T-helper 2 cell (primary cell): ENCODE results near the gene IFT122.
A peak's percentile ranks its signal among the peaks of the same experiment; 100 is the strongest.
"Not testable (repeated sequence)": the region's sequence is repeated elsewhere in the genome, so short reads cannot be mapped to it uniquely, and the experiment has no call there.

Experiments used
- DNase-seq, 5 experiments: peaks; one replicate each; pipeline versions ENCODE4 v3.0.0 to v3.0.0-alpha.2; 2012 to 2022

The IFT122 gene

DNA sequence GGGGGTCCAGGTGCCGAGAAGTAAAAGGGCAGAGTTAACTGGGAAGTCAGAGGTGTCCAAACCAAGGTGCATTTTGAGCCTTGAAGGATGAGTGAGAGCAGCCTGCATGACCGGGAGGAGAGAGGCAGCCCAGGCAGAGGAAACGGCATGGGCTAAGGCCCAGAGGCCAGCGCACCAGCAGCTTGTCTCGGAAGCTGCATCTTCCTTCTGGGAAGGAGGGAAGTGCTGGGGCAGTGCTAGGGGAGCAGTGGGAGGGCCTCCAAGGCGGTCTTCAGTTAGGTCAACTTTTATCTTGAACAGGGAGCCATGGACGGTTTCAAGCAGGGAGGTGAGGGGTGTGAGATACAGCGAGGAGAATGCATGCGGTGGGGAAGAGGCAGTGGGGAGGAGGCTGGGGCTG is 104.0 kb downstream of the IFT122 start:
- no peak for DNase-seq

DNA sequence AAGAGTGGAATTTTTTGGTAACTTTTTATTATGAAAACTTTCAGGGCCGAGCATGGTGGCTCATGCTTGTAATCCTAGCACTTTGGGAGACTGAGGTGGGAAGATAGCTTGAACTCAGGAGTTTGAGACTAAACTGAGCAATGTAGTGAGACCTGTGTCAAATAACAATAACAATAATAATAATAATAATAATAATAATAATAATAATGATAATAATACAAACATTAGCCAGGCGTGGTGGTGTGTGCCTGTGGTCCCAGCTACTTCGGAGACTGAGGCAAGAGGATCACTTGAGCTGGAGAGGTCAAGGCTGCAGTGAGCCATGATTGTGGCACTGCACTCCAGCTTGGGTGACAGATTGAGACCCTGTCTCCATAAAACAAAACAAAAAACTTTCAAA is 105.9 kb downstream of the IFT122 start:
- DNase-seq = not testable (repeated sequence)

DNA sequence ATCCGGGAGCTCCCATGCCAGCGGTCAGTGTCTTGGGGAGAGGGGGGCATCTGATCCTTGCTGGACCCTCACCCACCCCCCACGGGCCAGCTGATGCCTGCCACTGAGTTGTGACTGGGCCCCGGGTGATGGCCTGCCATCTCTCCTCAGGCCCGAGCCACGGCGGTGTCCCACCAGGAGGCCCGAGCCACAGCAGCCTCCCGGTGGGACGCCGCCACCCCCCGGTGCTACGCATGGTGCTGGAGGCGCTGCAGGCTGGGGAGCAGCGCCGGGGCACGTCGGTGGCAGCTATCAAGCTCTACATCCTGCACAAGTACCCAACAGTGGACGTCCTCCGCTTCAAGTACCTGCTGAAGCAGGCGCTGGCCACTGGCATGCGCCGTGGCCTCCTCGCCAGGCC is 107.2 kb downstream of the IFT122 start:
- no peak for DNase-seq

DNA sequence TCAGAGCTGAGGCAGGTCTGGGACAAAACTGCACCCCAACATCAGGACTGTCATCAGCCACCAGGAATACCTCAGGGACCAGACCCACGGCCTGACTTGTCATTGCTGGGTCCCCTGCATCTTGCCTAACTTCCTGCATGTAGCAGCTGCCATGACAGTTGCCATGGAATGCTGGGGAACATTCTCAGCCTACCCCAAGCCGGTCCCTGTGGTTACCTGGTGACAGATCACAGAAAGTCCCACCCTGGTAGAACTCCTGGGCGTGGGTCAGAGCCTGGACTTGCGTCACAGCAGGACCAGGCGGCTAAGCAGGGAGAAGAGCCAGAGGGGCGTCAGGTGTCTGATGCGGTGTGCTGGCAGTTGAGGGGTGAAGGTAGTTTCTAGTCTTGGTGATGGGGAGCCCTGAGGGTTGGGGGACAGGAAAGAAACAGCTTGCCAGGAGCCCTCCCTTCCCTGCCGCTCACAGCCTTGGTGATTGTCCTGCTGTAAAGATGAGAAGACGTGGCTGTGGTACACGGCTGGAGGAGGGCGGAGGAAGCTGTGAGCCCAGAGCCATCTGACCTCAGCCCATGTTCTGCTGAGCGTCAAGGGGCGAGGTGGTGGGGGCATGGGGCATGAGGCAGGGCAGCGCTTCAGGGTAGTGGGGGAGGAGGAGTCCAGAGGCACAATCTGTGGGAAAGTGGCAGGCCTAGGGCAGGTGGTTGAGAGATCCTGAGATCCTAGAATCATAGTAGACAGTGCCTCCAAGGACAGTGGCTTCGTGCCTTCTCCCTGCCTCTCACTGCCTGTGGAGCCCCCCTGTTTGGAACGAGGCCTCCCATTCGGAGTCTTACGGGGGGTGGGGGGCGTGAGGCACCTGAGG is 108.3 kb downstream of the IFT122 start:
- no peak for DNase-seq

DNA sequence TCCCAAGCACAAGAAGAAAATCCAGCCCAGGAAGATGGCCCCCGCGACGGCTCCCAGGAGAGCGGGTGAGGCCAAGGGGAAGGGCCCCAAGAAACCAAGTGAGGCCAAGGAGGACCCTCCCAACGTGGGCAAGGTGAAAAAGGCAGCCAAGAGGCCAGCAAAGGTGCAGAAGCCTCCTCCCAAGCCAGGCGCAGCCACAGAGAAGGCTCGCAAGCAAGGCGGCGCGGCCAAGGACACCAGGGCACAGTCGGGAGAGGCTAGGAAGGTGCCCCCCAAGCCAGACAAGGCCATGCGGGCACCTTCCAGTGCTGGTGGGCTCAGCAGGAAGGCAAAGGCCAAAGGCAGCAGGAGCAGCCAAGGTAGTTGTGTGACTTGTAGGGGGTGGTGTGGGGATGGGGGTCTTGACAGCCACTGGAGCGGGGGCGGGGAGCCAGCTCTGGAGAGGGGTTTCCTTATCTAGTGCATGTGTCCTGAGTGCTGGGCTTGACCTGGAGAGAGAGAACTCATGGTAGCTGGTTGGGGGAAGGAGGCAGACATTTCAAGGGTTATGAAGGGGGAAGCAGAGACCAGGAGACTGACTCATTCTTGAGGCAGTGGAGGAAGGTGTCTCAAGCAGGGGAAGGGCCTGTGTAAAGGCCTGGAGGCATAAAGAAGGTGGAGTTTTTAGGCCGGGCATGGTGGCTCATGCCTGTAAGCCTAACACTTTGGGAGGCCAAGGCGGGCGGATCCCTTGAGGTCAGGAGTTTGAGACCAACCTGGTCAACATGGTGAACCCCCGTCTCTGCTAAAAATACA is 109.2 kb downstream of the IFT122 start:
- DNase-seq = no peak

DNA sequence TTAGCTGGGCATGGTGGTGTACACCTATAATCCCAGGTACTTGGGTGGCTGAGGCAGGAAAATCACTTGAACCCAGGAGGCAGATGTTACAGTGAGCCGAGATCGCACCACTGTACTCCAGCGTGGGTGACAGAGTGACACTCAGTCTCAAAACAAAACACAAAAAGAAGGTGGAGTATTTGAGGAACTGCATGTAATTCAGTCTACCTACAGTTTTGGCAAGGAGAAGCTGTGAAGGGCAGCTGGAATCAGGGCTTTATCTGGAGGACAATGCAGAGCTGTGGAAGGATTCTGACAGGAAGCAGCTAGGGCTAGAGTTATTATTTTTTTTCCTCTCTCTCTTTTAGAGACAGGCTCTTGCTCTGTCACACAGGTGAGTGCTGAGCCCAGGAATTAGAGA is 109.8 kb downstream of the IFT122 start:
- no peak for DNase-seq

DNA sequence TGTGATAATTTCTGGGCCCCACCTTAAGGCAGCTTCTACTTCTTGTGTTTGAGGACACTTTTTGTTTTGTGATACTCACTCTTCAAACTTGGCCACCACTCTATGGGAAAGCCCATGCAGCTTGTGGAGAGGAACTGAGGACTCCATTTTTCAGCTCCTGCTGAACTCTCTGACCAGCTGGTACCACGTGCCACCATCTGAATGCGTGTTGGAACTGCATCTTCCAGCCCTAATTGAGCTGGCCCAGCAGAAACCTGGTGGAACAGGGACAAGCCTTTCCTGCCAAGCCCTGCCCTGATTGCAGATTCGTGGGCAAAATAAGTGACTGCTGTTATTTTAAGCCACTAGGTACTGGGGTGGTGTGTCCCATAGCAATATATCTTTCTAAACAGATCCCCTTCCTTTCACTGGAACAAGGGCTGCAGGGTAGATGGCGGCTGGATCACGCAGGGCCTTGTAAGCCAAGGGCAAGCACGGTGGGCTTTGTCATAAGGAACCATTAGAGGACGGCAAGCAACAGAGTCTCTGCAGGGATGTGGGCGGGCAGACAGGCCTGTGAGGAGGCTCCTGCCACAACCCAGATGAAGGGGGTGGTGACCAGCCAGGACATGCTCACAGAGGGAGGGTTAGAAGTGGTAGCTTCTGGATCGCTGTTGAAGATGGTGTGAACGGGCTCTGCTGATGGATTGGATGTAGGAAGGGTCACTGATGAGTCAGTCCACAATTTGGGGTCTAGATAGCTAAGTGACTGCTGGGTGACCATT is 112.4 kb downstream of the IFT122 start:
- DNase-seq = no peak

DNA sequence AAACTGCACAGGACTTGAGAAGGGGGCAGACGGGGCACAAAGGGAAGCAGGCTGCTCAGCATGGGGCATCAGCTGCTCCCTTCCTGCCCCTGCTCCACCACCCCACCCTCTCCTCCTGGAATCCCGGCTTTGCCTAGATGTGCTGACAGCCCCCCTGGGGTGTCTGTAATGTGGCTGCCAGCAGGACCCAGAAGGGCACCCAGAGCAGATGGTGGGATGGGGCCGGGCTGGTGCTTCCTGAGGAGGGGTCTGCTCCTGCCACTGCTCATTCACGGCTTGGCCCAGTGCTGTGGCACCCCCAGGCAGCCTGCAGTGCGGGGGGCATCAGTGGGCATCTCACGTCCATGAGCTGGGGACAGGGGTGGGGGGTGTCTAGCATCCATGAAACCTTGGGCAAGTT is 113.1 kb downstream of the IFT122 start:
- DNase-seq = no peak

DNA sequence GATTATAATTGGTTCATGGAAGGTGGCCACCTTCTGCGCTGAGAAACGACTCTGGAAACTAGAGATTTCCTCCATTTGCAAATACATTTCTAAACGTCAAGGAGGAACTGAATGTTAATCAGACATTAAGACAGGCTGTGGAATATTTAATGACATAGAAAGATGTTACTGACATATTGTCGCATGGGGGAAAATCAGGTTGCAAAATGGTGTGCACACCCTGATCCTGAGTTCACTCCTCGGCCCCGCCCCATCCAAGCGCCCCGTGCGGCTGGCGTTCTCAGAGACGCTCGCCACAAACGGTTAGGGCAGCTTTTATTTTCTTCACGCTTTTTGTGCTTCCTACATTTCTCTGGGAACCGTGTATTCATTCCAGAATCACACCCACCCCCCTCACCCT is 113.7 kb downstream of the IFT122 start:
- DNase-seq = peak in 1 of 5 experiments; percentile 30

DNA sequence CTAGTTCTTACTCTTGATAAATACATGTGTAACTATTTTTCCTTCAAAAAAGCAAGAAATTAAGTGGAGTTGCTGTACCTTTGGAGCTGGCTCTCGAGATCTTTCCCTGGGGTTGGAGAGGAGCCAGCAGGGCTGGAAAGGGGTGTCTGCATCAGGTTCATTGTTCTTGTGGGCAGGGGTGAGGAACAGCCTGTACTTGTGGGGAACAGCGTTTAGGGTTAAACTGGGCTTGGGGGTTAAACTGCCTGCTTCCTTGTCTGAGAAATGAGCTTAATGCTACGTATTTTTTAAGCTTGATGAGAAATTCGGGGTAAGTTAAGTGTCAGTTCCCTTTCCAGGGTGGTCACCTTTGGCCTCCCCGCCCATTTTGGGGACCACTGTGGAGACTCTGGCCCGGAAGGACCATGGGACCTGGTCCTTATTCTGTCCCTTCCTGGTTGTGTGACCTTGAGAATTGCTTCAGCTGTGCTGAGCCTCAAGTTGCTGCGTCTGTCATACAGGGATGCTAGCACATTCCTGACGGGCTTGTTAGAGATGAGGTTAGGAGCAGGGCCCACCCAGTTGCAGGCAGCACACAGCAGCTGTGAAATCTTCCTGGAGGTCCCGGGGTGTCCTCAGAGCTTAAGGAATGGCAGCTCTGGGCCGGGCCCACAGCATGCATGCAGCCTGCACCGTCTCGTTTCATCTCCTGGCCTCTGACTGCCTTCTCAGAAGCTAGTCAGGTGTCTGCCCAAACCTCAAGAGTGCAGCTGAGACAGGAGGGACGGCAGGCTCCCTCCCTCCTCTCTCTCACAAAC is 114.5 kb downstream of the IFT122 start:
- DNase-seq = no peak

DNA sequence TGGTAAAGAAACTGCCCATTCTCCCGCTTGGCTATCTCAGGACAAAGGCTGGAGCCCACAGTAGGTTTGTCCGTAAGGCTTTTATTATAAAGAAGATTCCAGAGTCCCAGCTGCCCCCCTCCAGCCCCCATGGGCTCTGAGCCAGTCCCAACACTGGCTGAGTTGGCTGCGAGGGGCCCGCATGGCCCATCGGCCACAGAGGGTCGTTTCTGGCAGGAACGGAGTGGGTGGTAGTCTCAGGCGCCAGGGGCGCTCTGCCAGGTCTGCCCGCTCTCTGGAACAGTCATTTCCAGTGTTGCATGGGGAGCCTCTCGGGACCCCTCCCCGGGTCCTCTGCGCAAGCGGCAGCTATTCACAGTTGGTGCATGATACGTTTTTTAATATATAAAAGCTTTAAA is 115.1 kb downstream of the IFT122 start:
- no peak for DNase-seq

DNA sequence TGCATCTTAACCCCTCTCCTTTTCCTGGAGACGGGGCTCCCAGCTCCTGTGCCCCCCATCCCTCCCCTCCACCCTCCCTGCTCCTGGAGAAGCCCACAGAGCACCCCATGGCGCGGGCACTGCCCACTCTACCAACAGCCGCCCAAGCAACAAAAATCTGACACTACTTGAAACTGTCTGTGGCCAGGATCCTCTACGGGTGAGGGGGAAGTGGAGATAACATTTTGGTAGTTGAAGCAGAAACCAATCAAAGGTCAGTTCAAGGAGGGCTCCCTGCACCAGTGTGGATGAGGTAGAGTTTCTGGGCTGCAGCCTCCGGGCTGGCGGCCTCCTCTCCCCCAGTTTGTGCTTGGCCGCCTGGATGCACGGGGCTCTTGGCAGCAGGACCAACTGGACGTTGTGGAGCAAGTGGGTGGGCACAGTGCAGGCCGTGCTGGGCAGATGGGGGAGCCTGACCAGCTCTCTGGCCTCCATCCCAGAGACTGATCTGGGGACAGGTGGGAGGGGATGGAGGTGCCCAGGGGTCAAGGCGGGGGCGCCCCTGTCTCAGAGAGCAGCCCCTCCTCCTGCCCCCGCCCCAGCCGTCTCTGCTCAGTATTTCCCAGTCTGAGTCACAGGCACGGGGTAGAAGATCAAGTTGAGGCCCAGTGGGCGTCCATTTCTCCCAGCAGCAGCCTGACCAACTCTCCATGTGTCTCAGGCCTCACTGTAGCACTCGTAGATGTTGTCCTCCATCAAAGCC is 115.8 kb downstream of the IFT122 start:
- DNase-seq = no peak

DNA sequence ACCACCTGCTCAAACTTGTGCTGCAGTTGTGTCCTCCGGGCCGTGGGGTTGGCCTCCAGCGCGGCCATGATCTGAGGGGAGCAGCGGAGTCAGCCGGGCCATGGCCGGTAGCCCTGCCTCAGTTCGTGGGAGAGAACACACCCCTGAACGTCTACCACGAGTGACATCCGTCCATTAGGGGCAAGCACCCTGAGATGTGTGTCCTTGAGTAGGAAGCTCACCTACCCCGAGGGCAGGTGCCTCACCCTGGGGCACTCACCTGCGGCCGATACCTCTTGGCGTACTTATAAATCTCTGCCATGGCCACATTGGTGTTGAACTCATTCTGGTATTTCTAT is 116.3 kb downstream of the IFT122 start:
- no peak for DNase-seq

DNA sequence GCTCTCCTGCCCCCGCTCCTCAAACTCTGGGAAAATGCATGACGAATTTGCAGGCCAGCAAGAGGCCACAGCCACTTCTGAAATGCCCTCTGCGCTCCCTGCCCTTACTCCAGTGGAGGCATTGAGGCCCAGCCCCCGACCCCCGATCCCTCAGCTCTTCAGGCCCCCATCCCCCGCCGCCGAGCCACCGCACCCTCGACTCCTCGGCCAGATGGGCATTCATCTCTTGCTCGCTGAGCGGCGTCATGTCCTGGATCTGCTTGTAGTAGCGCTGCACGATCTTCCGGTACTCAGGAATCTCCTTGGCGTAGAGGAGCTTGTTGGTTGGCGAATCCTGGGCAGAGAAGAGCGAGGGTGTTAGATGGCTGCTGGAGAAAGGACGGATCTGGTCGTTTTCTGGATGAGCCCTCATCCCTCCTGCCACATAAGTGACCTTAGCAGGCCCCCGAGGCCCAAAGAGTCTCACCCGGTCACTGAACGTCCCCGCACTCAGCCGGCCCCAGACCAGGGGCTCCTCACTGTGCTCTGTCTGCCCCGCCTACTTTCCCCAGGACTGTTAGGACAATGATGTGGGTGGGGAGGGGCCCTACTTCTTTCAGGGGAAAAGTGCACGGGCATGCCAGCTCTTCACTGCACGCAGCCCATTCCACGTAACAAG is 117.0 kb downstream of the IFT122 start:
- DNase-seq = no peak

DNA sequence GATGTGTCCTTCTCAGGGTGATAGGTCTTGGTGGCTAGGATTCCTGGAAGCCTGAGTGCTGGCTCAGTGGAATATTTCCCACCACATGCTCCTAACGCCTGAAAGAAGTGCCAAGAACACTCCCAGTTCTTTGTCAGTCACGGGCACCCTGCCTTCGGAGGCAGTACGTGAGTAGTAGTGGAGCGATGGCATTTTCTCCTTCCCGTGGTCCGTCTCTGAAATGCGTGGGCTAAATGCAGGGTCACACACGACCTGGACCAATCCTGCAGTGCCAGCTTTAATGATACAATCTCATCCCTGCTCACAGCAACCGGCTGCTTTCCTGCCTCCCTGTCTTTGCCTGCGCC is 117.5 kb downstream of the IFT122 start:
- DNase-seq = no peak

DNA sequence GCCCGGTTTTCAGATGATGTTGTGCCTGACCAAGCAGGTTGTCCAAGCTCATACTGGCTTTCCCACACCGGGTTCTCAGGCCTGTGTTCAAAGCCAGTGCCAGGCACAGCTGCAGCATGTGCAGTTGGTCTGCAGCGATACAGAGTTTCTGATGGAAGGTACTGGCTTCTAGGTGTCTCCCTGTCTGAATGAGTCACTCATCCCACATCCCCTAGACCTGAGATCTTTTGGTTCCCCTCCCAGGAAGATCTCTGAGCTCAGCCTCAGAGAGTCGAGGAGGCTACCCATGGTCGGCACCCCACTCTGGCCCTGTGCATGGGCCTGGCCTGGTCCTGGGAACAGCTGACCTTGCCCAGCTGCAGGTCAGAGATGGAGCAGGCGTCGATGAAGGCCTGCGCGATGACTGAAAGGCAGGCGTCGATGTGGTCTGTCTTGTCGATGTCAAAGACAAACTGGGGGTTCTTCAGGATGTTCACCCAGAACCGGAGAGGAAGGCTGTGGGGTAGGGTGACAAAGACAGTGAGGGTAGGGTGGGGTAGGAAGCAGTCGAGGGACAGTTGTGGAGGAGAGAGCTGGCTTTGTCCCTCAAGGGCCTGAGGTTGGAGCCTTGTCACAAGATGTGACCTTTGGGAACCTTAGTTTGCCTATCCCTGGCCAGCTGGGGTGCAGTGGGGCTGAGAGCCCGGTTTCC is 118.2 kb downstream of the IFT122 start:
- peak in 1 of 5 experiments; percentile 59 for DNase-seq

DNA sequence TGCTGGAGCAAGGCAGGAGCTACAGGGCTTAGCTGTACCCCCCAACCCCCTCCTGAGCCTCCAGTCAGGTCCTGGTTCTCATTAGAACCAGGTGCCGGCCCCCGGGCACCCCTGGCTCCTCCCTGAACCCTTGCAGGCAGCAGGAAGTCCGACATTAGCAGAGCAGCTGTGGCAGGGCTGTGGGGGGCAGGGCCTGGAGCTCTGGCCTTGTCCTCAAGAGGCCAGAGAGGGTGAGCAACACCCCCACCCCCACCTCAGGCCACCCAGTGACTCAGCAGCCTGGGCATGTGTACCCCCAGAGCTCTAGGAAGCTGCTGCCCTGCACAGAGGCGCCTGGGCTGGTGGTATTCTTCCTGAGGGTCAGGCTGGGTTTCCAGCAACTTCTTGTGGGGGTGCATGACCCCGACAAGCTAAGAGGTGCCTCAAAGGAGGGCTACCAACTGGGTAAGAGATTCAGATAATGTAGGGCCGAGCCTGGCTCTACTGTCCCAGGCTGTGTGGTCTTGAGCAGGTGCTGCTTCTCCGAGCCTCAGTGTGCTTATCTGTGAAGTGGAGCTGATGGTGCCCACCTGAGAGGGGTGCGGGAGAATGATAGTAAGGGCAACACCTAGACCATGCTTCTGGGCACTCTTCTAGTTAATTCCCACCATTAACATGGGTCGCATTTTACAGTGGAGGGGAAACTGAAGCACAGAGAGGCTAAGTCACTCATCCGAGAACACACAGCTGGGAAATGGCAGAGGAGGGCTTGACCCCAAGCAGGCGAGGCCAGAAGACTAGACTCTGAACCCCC is 118.9 kb downstream of the IFT122 start:
- DNase-seq = no peak

DNA sequence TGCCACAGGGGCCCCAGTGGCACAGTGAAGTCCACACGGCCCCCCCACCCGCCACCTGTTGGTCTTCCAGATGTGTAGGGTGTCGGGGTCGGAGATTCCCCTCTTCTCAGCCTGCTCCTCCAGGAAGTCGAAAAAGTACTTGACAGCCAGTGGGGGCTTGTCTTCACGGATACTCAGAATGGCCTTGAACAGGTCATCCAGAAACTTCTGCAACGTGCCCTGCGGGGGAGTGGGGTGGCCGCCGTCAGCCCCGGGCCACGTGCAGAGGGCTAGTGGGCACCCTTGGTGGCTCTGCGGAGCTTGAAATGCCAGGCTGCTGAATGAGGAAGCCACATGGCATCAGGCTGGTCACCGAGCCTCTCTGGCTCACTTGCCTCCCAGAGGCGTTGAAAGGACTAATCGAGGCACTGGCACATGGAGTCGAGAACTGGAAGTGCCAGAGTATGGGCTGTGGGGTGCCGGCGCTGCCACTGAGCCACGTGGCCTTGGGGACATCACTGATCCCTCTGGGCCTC is 119.6 kb downstream of the IFT122 start:
- DNase-seq = no peak

DNA sequence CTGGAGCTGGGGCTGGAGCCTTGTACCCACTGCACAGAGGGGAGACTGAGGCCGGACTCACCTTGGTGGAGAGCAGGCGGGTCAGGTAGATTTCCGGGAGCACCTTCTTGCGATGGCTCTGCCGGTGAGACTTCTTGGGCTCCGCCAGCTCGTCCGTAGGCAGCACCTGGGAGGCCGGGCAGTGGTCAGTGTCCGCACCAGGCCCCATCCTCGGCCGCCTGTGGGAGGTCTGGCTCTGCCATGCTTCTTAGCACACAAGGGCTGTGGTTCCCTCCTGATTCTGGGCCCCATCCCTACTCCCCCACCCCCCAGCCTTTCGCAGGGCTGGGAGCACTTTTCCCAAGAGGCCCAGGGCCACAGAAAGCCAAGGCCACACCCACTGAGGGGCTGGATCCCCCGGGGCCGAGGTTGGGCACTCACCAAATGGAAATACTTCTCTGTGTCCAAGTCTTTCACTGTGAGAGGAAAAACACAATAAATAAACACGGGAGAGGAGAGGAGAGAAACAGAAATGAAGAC is 120.3 kb downstream of the IFT122 start:
- DNase-seq = no peak
